Spleen (tissue), 11 donors: ENCODE results near the gene PATZ1. TPM values are rescaled to one million over a fixed set of nuclear protein-coding genes. Genes with fewer than 3 reads are reported as not detected.

Experiments
- DNase-seq: peaks from one replicate; pipeline ENCODE4 v3.0.0-alpha.2; 2020
- H3K27ac ChIP-seq, 8 donors: fragments of 200-600 bp; sonication (generic) in 7 of 8; 1 replicate in 4 of 8; 2 replicates in 4 of 8; pipeline versions ENCODE4 v1.5.0 to v1.8.0; 2016 to 2021; ENCODE audit warnings: inconsistent platforms in 4 of 8, mild to moderate bottlenecking in 4 of 8, moderate library complexity in 1 of 8
- H3K27me3 ChIP-seq, 7 donors: fragments of 200-600 bp; sonication (generic) in 6 of 7; replicated peaks in 1 of 7; 1 replicate in 4 of 7; 2 replicates in 3 of 7; pipeline versions ENCODE4 v1.5.0 to v1.8.0; 2016 to 2021; ENCODE audit warnings: inconsistent platforms in 3 of 7, mild to moderate bottlenecking in 1 of 7
- H3K36me3 ChIP-seq, 6 donors: fragments of 200-600 bp; sonication (generic) in 5 of 6; 1 replicate in 4 of 6; 2 replicates in 2 of 6; pipeline versions ENCODE4 v1.5.0 to v1.8.0; 2016 to 2021; ENCODE audit warnings: inconsistent platforms in 2 of 6
- H3K4me1 ChIP-seq, 6 donors: fragments of 200-600 bp; sonication (generic) in 5 of 6; 1 replicate in 3 of 6; 2 replicates in 3 of 6; pipeline versions ENCODE4 v1.5.0 to v1.8.0; 2016 to 2021; ENCODE audit warnings: inconsistent platforms in 3 of 6
- H3K4me3 ChIP-seq, 8 donors: fragments of 200-600 bp; sonication (generic) in 7 of 8; 1 replicate in 4 of 8; 2 replicates in 4 of 8; pipeline versions ENCODE4 v1.5.0 to v1.8.0; 2016 to 2021; ENCODE audit warnings: inconsistent platforms in 4 of 8, mild to moderate bottlenecking in 4 of 8, moderate library complexity in 2 of 8
- H3K9me3 ChIP-seq, 8 donors: fragments of 200-600 bp; sonication (generic) in 7 of 8; 1 replicate in 4 of 8; 2 replicates in 4 of 8; pipeline versions ENCODE4 v1.5.0 to v1.8.0; 2016 to 2021; ENCODE audit warnings: inconsistent platforms in 4 of 8
- CTCF ChIP-seq, 11 experiments: fragments of 200-600 bp in 7 of 11; fragments of 450-650 bp in 4 of 11; sonication (generic) in 4 of 11; IDR thresholded peaks in 8 of 11; conservative IDR thresholded peaks in 3 of 11; 1 replicate in 7 of 11; 2 replicates in 4 of 11; pipeline versions ENCODE4 v1.4.0 to v1.8.0; 2016 to 2021; ENCODE audit warnings: antibody characterized with exemption in 11 of 11, inconsistent platforms in 4 of 11, mild to moderate bottlenecking in 1 of 11
- POLR2A ChIP-seq, 3 donors: fragments of 450-650 bp; IDR thresholded peaks; one replicate each; pipeline ENCODE4 v1.5.1; 2017; ENCODE audit warnings: antibody characterized with exemption in 3 of 3, mild to moderate bottlenecking in 1 of 3
- POLR2AphosphoS5 ChIP-seq, 3 donors: sonication (generic); formaldehyde crosslinking; IDR thresholded peaks; one replicate each; pipeline ENCODE4 v1.5.1; 2017; ENCODE audit warnings: antibody characterized with exemption in 3 of 3
- WGBS, 5 donors: extraction: QIAGEN DNeasy Blood & Tissue Kit in 3 of 5; methylation state at CpG; one replicate each; pipeline versions ENCODE4 v1.1.5 to v1.1.7; 2013 to 2018; 5-methylcytosine and 5-hydroxymethylcytosine counted together
- intact Hi-C: fragments of 100-400 bp; cut with DNase I; formaldehyde crosslinking; loops from one replicate; pipeline ENCODE4 v1.15.0; 2023; ENCODE audit warnings: low total_unique reads
- polyA plus RNA-seq, 3 donors: library from polyadenylated mRNA; stranded (reverse); fragments of 200-250 nt; gene quantifications; one replicate each; pipeline ENCODE4 v1.2.1, GENCODE V29; 2013
- total RNA-seq, 7 donors: library from RNA; depleted of rRNA in 3 of 7; stranded (reverse); fragments of >200 nt in 3 of 7; fragmentation: NEBNext Ultra II Directional in 4 of 7; extraction: Animal tissue kit (Norgen Biotek cat#: 25700) in 4 of 7; gene quantifications; one replicate each; pipeline versions ENCODE4 v1.1.0 to v1.2.1, GENCODE V29; 2016 to 2021
- donor health status: healthy with polysubstance abuse.
- donor health status: DM: no; HTN: no; CAD: no; lungs with moderate emphysema.
- donor health status: DM: no; HTN: no; CAD: no.
- donor health status: Bipolar disorder and iron deficiency.
- donor health status: healthy.
- donor health status: DM: no; HTN: no; CAD: no.
- donor health status: DM: yes; HTN: yes; CAD: no.

PATZ1 gene
- total and polyA plus RNA-seq, 10 donors, result 19.8 to 36.9 (median 27.7) TPM

GRCh38 chr22:31289344-31289743 lies 56.8 kb downstream of the PATZ1 start:
- no peak for TF ChIP-seq CTCF (IDR thresholded peaks at IDR 0.05 in 8 of 11, conservative IDR thresholded peaks at IDR 0.05 in 3 of 11)
- peak in 2 of 3 donors; percentile 16 to 85 for TF ChIP-seq POLR2AphosphoS5 (IDR thresholded peaks at IDR 0.05)
- H3K4me3 ChIP-seq, result peak overlapping the region in 7 of 8 donors; percentile 1 to 87 (median 71)
- peaks cover 0 to 55% (median 25%) of the 10 kb centered on the region in 6 donors for H3K36me3 ChIP-seq
- H3K4me1 ChIP-seq, result peaks cover 49 to 97% (median 85%) of the 10 kb centered on the region in 6 donors
- H3K27ac ChIP-seq, result peak overlapping the region; percentile 98 to 100 (median 99)
- intact Hi-C loops, result no loop called here
- H3K27me3 ChIP-seq, result no peaks in the 10 kb centered on the region
- WGBS, 5 donors, result 67 to 82% (median 76%) methylated on average over 12 to 13 of the region's 13 CpGs
- no peaks in the 10 kb centered on the region for H3K9me3 ChIP-seq
- DNase-seq, result peak; percentile 84

GRCh38 chr22:31288496-31289240 lies 57.5 kb downstream of the PATZ1 start:
- DNase-seq, result no peak
- Histone ChIP-seq H3K9me3 (no peaks in the 10 kb centered on the region), H3K4me3 (peak overlapping the region in 7 of 8 donors; percentile 10 to 87 (median 71)), H3K4me1 (peaks cover 49 to 97% (median 85%) of the 10 kb centered on the region in 6 donors), H3K27me3 (no peaks in the 10 kb centered on the region), H3K36me3 (peaks cover 0 to 62% (median 32%) of the 10 kb centered on the region in 6 donors), H3K27ac (peak overlapping the region; percentile 98 to 100 (median 99))
- no peak for TF ChIP-seq CTCF (IDR thresholded peaks at IDR 0.05 in 8 of 11, conservative IDR thresholded peaks at IDR 0.05 in 3 of 11)
- no peak for TF ChIP-seq POLR2A (IDR thresholded peaks at IDR 0.05)
- peak in 1 of 3 donors; percentile 62 for TF ChIP-seq POLR2AphosphoS5 (IDR thresholded peaks at IDR 0.05)
- intact Hi-C loops, result no loop called here
- 26 to 48% (median 37%) methylated on average over 5 of the region's 5 CpGs for WGBS, 5 donors

GRCh38 chr22:31287818-31288495 lies 58.2 kb downstream of the PATZ1 start:
- 44 to 64% (median 48%) methylated on average over 6 of the region's 6 CpGs for WGBS, 5 donors
- no peaks in the 10 kb centered on the region for H3K9me3 ChIP-seq
- intact Hi-C loops, result no loop called here
- peaks cover 48 to 97% (median 83%) of the 10 kb centered on the region in 6 donors for H3K4me1 ChIP-seq
- no peak for DNase-seq
- no peaks in the 10 kb centered on the region for H3K27me3 ChIP-seq
- TF ChIP-seq POLR2AphosphoS5 (IDR thresholded peaks at IDR 0.05) (peak in 2 of 3 donors; percentile 48 to 83), POLR2A (IDR thresholded peaks at IDR 0.05) (peak in 1 of 3 donors; percentile 30), CTCF (IDR thresholded peaks at IDR 0.05 in 8 of 11, conservative IDR thresholded peaks at IDR 0.05 in 3 of 11) (no peak)
- peaks cover 1 to 69% (median 39%) of the 10 kb centered on the region in 6 donors for H3K36me3 ChIP-seq
- peak overlapping the region; percentile 98 to 100 (median 99) for H3K27ac ChIP-seq
- H3K4me3 ChIP-seq, result peak overlapping the region in 5 of 8 donors; percentile 70 to 87 (median 74)
